ENCODE results near the gene ZNF639. TPM values are rescaled to one million over a fixed set of nuclear protein-coding genes. Genes with fewer than 3 reads are reported as not detected.

Gene ZNF639
- total RNA-seq, 1 donor from 2014 or later = 43.2 TPM

DNA sequence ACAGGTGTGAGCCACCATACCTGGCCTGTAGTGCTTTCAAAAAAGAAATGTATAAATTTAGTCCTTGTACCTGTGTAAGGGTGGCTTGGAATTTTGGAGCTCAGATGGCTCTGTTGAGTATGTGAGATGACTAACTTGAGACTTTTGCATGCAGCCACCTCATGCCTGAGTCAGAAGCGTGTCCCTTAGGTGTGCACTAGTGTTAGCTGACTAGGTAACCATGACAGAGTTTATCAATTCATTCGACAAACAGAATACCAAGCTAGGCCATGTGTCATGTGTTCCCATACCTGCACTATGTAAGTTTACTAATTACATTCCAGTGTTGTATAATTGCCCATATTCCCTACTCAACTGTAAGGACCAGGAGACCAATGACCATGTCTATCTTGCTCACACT is 4.0 kb upstream of the ZNF639 start:
- DNase-seq (ENCODE audit: low spot score, unreplicated experiment) = no peak
- Mint-ChIP-seq H3K4me1 (ENCODE audit: low read depth) (peaks cover 4% of the 10 kb centered on the region), H3K27ac (no peak overlapping the region), H3K27me3 (peaks cover 9% of the 10 kb centered on the region), H3K4me3 (ENCODE audit: low read depth) (no peak overlapping the region), H3K36me3 (ENCODE audit: insufficient read depth) (no peaks in the 10 kb centered on the region), H3K9me3 (ENCODE audit: low read depth) (no peaks in the 10 kb centered on the region)
- TF ChIP-seq, protein P1, sequence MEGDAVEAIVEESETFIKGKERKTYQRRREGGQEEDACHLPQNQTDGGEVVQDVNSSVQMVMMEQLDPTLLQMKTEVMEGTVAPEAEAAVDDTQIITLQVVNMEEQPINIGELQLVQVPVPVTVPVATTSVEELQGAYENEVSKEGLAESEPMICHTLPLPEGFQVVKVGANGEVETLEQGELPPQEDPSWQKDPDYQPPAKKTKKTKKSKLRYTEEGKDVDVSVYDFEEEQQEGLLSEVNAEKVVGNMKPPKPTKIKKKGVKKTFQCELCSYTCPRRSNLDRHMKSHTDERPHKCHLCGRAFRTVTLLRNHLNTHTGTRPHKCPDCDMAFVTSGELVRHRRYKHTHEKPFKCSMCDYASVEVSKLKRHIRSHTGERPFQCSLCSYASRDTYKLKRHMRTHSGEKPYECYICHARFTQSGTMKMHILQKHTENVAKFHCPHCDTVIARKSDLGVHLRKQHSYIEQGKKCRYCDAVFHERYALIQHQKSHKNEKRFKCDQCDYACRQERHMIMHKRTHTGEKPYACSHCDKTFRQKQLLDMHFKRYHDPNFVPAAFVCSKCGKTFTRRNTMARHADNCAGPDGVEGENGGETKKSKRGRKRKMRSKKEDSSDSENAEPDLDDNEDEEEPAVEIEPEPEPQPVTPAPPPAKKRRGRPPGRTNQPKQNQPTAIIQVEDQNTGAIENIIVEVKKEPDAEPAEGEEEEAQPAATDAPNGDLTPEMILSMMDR (IDR thresholded peaks at IDR 0.05; ENCODE audit: unreplicated experiment) = no peak

DNA sequence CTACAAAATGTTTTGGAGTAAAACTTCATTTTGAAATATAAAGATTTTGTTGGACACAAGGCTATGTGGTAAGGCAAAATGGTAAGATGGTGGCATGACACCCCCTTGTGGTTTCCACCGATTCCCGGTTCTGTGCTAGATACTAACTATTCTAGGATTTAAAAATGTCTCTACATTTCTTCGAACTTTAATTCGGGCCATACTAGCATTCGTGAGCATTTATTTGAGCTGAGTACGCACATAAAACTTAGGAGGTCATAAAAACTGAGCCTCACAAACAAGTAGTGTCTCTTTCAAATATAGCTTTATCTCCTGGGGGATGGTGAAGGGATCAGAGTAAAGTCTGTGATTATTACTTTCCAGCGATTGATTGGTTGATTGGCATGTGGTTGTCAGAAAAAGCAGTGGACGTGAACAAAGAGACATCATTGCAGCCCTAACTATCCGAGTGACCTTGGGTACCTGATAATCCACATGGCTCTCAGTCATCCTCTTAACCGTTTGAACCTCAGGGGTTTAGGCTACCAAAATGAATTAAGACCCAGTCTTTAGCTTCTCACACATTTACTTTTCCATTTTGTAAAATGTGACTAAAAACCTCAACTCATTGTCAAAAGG is 1.1 kb upstream of the ZNF639 start:
- peak overlapping the region; percentile 86 for H3K27ac Mint-ChIP-seq
- no peak for DNase-seq (ENCODE audit: low spot score, unreplicated experiment)
- H3K36me3 Mint-ChIP-seq (ENCODE audit: insufficient read depth) = peaks cover 3% of the 10 kb centered on the region
- H3K27me3 Mint-ChIP-seq = peaks cover 9% of the 10 kb centered on the region
- H3K4me3 Mint-ChIP-seq (ENCODE audit: low read depth) = peak overlapping the region; percentile 76
- no peaks in the 10 kb centered on the region for H3K9me3 Mint-ChIP-seq (ENCODE audit: low read depth)
- peaks cover 18% of the 10 kb centered on the region for H3K4me1 Mint-ChIP-seq (ENCODE audit: low read depth)
- TF ChIP-seq, protein P1 (IDR thresholded peaks at IDR 0.05; ENCODE audit: unreplicated experiment) = peak; percentile 43

DNA sequence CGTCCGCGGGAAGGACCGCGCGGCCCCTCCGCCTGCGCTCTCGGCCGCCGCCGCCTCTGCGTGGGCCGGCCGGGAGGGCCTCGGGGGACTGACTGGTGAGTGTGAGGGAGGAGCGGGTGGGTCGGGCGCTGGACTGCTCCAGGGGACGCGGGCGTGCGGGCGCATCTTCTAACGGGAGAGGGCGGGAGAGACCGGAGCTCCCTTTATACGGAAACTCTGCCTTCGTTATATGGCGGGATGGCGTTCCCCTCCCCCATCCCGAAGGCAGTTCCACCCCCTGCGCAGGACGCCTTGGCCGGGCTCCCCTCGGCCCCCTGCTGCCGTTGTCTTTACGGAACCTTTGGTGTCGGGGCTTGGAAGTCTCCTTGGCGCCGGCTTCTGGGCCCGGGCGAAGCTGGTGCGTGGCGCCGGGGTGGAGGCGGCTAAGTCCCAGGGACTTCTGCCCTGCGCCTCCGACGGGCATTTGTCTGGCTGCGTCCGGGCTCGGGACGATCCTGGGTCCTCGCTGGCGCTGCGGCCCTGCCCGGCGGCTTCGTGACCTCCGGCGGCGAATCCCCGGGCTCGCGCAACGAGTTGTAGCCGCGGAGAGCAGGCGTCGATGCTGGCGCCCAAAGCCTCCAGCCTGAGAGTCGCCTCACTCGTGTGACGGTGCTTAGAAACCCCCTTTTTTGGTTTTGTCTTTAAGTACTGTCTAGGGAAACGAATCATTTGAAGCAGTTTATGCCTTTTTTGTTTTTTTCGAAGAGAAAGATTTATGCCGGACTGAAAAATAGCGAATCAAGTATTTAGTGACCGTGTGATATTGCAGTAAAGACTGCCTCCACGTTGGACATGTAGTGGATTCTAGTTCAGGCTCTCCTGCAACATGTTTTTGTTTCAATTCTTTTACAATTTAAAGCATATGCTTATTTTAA is 623 bp downstream of the ZNF639 start:
- peaks cover 9% of the 10 kb centered on the region for H3K27me3 Mint-ChIP-seq
- H3K27ac Mint-ChIP-seq = peak overlapping the region; percentile 94
- peak overlapping the region; percentile 84 for H3K4me3 Mint-ChIP-seq (ENCODE audit: low read depth)
- DNase-seq (ENCODE audit: low spot score, unreplicated experiment) = peak; percentile 35
- H3K9me3 Mint-ChIP-seq (ENCODE audit: low read depth) = no peaks in the 10 kb centered on the region
- TF ChIP-seq, protein P1 (IDR thresholded peaks at IDR 0.05; ENCODE audit: unreplicated experiment) = no peak
- H3K4me1 Mint-ChIP-seq (ENCODE audit: low read depth) = peaks cover 15% of the 10 kb centered on the region
- H3K36me3 Mint-ChIP-seq (ENCODE audit: insufficient read depth) = peaks cover 7% of the 10 kb centered on the region

DNA sequence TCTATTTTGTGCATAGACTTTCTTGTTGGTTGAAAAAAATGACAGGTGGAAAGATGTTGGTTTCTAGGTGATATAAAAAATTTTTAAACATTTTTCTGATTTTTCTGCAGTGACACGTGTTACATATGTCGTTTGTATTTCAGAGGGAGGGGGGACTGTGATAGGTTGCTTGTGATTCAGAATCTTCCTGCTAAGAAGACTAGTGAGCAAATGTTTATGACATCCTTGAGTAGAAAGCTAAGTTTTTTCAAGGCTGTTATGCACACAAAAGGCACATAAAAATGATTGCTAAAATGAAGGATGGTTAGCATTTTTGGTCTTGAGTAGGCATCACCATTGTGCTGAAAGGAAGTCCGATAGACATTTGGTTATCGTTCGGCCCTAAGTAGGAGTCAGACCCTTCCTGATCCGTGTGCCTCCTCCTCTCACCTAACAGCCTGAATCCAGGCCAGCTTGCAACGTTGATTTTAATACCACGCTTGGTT is 1.5 kb downstream of the ZNF639 start:
- TF ChIP-seq, protein P1 (IDR thresholded peaks at IDR 0.05; ENCODE audit: unreplicated experiment) = no peak
- Mint-ChIP-seq H3K9me3 (ENCODE audit: low read depth) (no peaks in the 10 kb centered on the region), H3K27me3 (peaks cover 9% of the 10 kb centered on the region), H3K4me3 (ENCODE audit: low read depth) (peak overlapping the region; percentile 84), H3K36me3 (ENCODE audit: insufficient read depth) (peaks cover 8% of the 10 kb centered on the region), H3K4me1 (ENCODE audit: low read depth) (peaks cover 15% of the 10 kb centered on the region), H3K27ac (peak overlapping the region; percentile 94)
- no peak for DNase-seq (ENCODE audit: low spot score, unreplicated experiment)

DNA sequence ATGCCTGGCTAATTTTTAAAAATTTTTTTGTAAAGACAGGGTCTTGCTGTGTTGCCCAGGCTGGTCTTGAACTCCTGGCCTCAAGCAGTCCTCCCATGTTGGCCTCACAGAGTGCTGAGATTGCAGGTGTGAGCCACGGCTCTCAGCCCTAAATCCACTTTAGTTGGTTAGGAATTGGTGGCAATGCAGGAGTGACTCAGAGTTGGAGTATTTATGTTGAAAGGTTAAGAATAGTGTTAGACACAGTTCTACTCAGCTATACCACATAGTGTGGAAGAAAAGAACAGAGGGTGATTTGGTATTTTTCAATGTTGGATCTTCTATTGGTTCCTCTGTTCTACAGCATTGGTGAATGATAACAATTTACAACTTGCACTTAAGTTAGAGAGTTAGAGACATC is 7.6 kb downstream of the ZNF639 start:
- H3K36me3 Mint-ChIP-seq (ENCODE audit: insufficient read depth) = peaks cover 37% of the 10 kb centered on the region
- no peaks in the 10 kb centered on the region for H3K27me3 Mint-ChIP-seq
- TF ChIP-seq, protein P1 (IDR thresholded peaks at IDR 0.05; ENCODE audit: unreplicated experiment) = no peak
- H3K27ac Mint-ChIP-seq = peak overlapping the region; percentile 33
- H3K4me1 Mint-ChIP-seq (ENCODE audit: low read depth) = no peaks in the 10 kb centered on the region
- no peaks in the 10 kb centered on the region for H3K9me3 Mint-ChIP-seq (ENCODE audit: low read depth)
- DNase-seq (ENCODE audit: low spot score, unreplicated experiment) = no peak
- no peak overlapping the region for H3K4me3 Mint-ChIP-seq (ENCODE audit: low read depth)

All from progenitor cell of endocrine pancreas (in vitro differentiated cells).